ENCODE results near the gene HTT-AS.

The HTT-AS gene

DNA sequence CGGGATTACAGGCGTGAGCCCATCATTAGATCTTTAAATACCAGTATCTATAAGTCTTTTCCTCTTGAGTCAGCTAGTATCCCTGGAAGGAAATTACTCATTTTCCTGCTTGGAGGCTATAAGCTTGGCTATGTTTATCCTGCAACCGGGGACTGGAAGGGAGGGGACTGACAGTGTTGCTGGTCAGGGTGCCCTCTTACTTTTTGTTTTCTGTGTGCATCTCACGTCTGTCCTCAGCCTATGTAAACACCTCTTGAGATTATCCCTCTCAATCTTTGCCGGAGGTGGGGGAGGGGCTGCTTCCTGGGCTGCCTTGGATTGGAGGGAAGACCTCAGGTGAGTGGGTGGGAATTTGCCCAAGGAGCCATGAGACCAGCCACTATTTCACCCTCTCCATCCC, 37.1 kb upstream of the HTT-AS start:
- CTCF ChIA-PET: interaction anchor here (1.1 to 9.8 kb wide), 4 partner anchors 8 to 369 kb away, joined by 4 to 207 read pairs (median 15); no protein-coding TSS in a partner anchor
- POLR2A ChIA-PET: no interaction called here
- H3K4me3 ChIP-seq (ENCODE audit: low read depth, low read length): no peak overlapping the region
- no peak for DNase-seq (ENCODE audit: low read depth, low spot score)
- TF ChIP-seq CTCF (IDR thresholded peaks at IDR 0.05; ENCODE audit: insufficient read depth, low read length, missing control alignments): no peak

DNA sequence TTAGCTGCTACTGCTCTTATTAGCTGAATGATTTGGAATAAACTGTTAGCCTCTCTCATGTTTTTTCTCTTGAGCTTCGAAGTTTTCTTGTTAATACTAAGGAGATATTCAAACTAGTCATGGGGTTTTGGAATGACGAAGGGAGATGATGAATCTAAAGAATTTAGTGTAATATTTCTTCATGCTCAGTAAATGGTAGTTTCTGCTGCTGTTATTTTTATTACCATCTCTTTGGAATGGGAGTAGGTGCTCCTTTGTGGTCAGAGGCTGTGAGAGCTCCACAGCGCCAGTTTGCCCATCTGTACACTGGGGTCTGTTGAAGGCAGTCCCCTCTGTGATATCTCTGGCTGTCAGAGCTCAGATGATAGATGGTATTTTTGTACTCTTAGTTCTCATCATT, 33.9 kb upstream of the HTT-AS start:
- H3K4me3 ChIP-seq (ENCODE audit: low read depth, low read length): no peak overlapping the region
- POLR2A ChIA-PET: interaction anchor here (0.9 to 2.2 kb wide), 3 partner anchors 15 to 186 kb away, joined by 3 to 6 read pairs (median 4); no protein-coding TSS in a partner anchor
- TF ChIP-seq CTCF (IDR thresholded peaks at IDR 0.05; ENCODE audit: insufficient read depth, low read length, missing control alignments): no peak
- no peak for DNase-seq (ENCODE audit: low read depth, low spot score)
- CTCF ChIA-PET: interaction anchor here (0.9 to 9.8 kb wide), 17 partner anchors 8 to 373 kb away, joined by 3 to 207 read pairs (median 11); partner anchors contain the start of gene HGFAC

DNA sequence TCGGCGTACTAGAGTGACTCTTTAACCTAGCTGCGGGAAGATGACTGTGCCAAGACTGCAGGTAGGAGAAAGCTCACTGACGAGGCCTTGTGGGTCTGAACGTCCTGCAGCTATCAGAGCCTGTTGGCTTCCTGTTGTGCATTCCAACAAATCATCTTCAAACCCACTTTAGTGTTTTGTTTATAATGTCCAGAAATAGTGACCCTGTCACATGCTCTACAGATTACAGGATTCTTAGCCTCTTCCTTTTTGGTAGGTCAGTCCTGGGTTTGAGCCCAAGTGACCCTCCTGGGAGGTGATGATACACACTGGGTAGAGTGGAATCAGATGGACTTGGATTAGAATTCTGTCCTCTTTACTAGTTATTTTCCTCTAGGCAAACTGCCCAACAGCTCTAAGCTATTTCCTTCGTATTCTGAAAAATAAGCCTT, 33.4 kb upstream of the HTT-AS start:
- no peak overlapping the region for H3K4me3 ChIP-seq (ENCODE audit: low read depth, low read length)
- POLR2A ChIA-PET: interaction anchor here (0.9 to 2.2 kb wide), 3 partner anchors 15 to 186 kb away, joined by 3 to 6 read pairs (median 4); no protein-coding TSS in a partner anchor
- CTCF ChIA-PET: interaction anchor here (0.9 to 9.8 kb wide), 27 partner anchors 9 to 373 kb away, joined by 3 to 207 read pairs (median 6); partner anchors contain the start of gene HGFAC
- no peak for TF ChIP-seq CTCF (IDR thresholded peaks at IDR 0.05; ENCODE audit: insufficient read depth, low read length, missing control alignments)
- no peak for DNase-seq (ENCODE audit: low read depth, low spot score)

DNA sequence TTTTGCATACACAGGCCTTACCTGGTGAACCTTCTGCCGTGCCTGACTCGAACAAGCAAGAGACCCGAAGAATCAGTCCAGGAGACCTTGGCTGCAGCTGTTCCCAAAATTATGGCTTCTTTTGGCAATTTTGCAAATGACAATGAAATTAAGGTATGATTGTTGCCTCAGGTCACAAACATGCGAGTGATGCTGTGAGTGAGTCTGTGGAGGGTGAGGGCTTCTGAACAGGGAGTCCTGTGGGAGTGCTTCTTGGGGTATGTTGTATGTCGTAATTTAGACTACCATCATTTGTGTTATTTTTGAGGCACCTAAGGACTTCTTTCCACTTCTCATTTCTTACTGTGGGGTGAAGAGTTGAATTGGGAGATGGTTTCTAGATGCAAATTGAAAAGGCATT, 32.9 kb upstream of the HTT-AS start:
- CTCF ChIA-PET: interaction anchor here (0.6 to 9.8 kb wide), 42 partner anchors 9 to 374 kb away, joined by 3 to 207 read pairs (median 4); partner anchors contain the start of gene HGFAC
- no peak for TF ChIP-seq CTCF (IDR thresholded peaks at IDR 0.05; ENCODE audit: insufficient read depth, low read length, missing control alignments)
- no peak overlapping the region for H3K4me3 ChIP-seq (ENCODE audit: low read depth, low read length)
- DNase-seq (ENCODE audit: low read depth, low spot score): no peak
- POLR2A ChIA-PET: interaction anchor here (1.6 to 2.2 kb wide), 2 partner anchors 16 to 32 kb away, joined by 4 to 6 read pairs; no protein-coding TSS in a partner anchor

GRCh38 chr4:3106339-3107186, 32.2 kb upstream of the HTT-AS start:
- DNase-seq (ENCODE audit: low read depth, low spot score): no peak
- peak; percentile 99 for TF ChIP-seq CTCF (IDR thresholded peaks at IDR 0.05; ENCODE audit: insufficient read depth, low read length, missing control alignments)
- ChIA-PET POLR2A (interaction anchor here (1.6 to 2.2 kb wide), 2 partner anchors 17 to 31 kb away, joined by 4 to 6 read pairs; no protein-coding TSS in a partner anchor), CTCF (interaction anchor here (0.6 to 9.8 kb wide), 45 partner anchors 9 to 374 kb away, joined by 3 to 207 read pairs (median 4); partner anchors contain the start of gene HGFAC)
- H3K4me3 ChIP-seq (ENCODE audit: low read depth, low read length): no peak overlapping the region

- no peak for TF ChIP-seq CTCF (IDR thresholded peaks at IDR 0.05; ENCODE audit: insufficient read depth, low read length, missing control alignments)
- ChIA-PET POLR2A (no interaction called here), CTCF (interaction anchor here (1.2 to 2.8 kb wide), 3 partner anchors 9 to 15 kb away, joined by 3 to 18 read pairs (median 5); no protein-coding TSS in a partner anchor)
- no peak for DNase-seq (ENCODE audit: low read depth, low spot score)
- H3K4me3 ChIP-seq (ENCODE audit: low read depth, low read length): no peak overlapping the region
These were observed 24.0 kb upstream of the HTT-AS start for GRCh38 chr4:3098346-3098745.

All from AG04449 (cell line).